GM19240 (cell line): ENCODE results near the gene BMPR1B.
"Not testable (repeated sequence)": the region's sequence is repeated elsewhere in the genome, so short reads cannot be mapped to it uniquely, and the experiment has no call there.

ENCODE experiments used
- DNase-seq: peaks from one replicate; pipeline ENCODE4 v3.0.0; 2011; ENCODE audit warnings: low spot score; ENCODE audit not compliant: insufficient read length

Gene BMPR1B

DNA sequence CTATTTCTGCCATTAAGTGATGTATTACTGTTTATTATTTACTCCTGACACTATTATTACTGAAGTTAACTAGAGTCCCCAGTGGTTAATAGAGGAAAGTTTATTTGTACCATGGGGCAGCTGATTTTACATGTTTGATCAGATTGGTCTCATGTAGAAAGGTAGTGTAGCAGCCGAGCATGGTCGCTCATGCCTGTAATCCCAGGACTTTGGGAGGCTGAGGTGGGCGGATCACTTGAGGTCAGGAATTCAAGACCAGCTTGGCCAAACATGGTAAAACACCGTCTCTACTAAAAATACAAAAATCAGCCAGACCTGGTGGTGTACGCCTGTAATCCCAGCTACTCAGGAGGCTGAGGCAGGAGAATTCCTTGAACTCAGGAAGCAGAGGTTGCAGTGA is 74.6 kb downstream of the BMPR1B start:
- DNase-seq: not testable (repeated sequence)

DNA sequence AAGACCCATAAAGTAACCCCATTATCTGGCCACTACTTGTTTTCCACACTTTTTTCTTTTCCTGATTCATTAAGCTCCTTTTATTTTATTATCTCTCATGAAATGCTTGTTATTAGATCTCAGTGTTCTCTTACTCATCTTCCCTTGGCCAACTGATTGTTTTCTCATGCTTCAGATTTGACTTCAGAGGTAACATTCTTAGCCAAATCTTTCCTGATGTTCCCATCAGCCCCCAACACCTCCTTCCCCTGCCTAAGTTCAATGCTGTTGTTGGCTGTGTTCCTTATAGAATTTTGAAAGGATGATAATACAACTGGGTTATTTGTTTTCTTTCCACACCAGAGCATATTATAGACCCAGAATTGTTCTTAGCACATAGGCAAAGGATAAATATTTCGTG is 75.6 kb downstream of the BMPR1B start:
- DNase-seq: no peak

DNA sequence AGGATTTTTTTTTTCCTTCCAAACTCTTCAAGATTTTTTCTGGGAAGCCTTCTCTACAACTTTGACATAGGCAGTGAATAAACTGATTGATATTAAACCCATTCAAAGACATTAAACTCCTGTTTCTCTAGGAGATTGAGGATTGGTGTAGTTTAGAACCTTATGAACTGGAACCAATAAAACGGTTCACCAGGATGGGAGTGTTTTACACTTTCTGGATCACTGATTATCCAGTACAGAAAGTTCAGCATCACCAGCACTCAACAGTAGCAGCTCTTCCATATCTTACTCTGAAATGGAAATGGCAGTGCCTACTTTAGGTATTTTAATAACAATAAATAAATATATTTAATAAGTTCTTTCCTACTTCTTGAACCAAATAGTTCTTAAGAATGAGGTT is 76.7 kb downstream of the BMPR1B start:
- DNase-seq: no peak

DNA sequence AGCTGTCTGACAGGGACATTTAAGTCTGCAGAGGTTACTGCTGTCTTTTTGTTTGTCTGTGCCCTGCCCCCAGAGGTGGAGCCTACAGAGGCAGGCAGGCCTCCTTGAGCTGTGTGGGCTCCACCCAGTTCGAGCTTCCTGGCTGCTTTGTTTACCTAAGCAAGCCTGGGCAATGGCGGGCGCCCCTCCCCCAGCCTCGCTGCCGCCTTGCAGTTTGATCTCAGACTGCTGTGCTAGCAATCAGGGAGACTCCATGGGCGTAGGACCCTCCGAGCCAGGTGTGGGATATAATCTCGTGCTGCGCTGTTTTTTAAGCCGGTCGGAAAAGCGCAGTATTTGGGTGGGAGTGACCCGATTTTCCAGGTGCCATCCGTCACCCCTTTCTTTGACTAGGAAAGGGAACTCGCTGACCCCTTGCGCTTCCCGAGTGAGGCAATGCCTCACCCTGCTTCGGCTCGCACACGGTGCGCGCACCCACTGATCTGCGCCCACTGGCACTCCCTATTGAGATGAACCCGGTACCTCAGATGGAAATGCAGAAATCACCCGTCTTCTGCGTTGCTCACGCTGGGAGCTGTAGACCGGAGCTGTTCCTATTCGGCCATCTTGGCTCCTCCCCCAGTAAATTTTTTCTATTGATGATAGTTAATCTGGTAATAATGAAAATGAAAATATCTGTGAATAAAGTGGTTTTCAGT is 83.6 kb downstream of the BMPR1B start:
- DNase-seq: not testable (repeated sequence)

DNA sequence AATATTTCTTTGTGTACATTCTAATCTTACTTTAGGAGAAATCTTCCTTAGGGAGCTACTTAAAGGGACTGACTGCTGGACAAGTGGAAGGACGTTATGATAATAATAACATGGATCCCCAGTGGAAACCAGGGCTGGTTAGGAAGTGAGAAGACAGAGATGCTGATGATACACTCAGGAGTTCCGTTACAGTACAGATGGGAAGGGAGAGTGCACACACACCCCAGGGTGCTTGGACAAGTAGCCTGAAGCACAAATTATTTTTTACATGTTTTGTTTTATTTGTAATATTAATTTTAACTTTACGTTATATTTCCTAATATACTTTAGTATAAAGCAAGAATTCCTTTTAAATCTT is 84.1 kb downstream of the BMPR1B start:
- DNase-seq: no peak

DNA sequence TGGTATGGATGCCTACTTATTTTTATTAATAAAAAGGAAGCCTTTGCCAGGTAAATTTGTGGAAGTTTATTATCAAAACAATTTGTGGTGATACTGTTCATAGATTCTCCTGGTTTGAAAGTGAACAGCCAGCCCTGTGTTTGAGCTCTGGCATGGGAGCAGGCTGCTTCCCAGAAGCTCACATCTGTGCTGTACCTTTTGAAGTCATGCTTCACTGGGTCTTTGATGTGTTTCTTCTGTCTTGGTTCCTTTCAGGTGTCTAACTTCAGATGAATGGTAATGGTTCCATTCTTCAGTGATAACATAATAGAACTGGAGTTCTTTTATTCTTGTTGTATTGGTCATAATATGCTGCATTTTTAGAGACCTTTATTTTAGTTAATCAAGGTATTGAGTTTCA is 85.5 kb downstream of the BMPR1B start:
- DNase-seq: no peak

DNA sequence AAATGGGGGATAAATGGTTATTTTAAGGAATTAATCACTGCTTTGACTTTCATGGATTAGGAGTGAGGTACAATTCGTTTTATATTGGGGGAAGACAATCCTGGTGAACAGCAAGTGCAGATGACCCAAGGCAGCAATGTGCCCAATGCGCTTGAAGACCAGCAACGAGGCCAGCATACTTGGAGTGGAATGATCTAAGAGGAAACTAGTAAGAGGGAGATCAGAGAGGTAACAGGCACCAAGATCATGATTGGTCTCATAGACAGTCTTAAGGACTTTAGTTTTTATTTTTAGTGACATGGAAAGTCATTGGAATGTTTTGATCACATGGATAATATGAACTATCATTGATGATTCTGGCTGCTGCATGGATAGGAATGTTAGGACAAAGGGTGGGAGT is 90.6 kb downstream of the BMPR1B start:
- no peak for DNase-seq

DNA sequence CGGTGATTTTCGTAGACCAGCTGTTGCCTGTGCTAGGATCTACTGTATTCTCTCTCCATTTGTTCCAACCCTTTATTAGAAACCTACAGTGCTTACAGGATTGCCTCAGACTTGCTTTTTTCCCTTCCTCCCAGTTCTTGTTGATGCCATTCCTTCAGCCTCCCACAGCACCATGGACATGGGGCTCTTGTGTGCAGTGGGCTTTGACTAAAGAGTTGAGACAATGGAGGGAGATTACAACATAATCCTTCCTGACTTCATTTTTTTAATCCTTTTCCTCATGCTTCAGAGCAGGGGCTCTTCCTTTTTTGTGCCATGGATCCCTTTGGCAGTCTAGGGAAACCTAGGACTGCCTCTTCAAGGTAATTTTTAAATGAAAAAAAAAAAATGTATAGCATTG is 92.1 kb downstream of the BMPR1B start:
- DNase-seq: no peak

DNA sequence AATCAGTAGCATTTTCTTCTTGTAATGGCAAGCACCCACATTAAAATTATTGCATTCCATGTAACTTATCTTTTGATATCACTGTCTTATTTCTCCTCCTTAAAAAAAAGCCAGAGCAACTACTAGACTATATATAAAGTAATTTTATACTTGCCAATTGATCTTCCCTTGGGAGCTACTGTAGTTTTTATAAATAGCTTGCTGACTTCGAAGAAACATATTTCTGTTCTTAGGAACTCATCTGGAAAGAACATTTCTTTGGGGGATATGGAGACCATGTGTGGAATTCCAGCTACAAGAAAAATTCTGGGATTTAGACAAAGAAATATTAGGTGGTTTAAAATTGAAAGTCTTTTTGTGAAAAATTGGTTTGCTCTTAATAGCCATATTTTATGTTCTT is 94.9 kb downstream of the BMPR1B start:
- DNase-seq: no peak

DNA sequence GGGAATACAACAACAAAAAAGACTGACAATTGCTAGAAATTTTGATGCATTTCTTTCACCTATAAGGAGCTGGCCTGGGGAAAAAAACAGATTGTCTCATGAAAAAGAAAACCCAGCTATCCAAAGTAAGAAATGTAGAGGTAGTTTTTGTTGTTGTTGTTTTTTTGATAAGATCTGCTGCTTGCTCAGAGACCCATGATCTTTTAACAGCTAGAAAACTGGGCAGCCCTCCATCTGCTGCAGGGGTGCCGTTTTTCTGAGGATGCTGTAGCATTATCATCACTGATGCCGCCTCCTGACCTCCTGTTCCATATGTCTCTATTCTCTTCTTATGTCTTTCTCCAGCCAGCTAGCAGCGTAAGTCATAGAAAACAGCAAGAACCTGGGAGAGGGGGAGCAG is 98.3 kb downstream of the BMPR1B start:
- no peak for DNase-seq

DNA sequence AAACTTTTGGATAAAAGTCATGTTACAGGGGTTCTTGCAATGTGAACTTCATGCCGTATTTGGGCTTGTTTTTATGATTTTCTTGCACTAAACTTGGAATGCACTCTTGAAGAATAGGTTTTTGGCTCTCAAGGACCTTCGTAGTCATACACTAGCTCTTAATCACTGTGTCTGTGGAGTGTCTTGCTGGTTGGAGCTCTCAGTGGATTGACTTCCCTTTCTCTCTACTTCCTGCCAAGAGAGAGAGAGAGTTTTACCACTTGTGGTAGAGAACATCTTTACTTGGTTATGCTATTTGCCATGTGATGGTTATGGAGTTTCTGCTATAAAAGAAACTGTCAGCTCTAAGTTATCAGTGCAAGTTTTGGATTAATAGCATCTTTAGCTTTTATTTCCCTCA is 112.4 kb downstream of the BMPR1B start:
- DNase-seq: no peak

DNA sequence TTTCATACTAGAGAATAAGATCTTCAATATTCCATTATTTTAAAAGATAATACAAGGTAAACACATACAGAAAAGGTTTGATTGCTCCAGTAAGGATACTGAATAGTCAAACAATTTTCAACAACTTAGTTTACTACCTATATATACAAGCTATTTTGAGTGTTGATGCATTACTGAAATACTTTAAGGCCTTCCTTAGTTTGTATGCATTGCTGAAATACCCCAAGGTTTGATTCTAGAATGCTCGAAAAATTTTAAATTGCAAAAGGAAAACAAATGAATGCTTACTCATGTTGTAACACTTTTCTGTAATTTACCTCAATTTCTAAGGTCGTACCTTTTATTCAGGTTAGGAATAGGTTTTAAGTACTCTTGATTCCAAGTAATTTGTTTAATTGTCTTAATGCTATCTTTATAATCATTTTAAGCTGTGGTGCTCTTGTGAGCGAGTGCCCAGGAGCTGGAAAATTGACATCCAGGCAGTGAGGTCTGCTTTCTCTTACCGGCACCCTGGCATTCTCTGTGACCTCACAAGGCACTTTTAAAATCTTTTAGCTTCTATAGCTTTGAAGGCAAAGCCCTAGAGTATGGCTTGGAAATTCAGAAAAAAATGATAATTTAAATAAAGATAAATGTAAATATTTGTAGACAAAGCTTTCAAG is 114.0 kb downstream of the BMPR1B start:
- no peak for DNase-seq

DNA sequence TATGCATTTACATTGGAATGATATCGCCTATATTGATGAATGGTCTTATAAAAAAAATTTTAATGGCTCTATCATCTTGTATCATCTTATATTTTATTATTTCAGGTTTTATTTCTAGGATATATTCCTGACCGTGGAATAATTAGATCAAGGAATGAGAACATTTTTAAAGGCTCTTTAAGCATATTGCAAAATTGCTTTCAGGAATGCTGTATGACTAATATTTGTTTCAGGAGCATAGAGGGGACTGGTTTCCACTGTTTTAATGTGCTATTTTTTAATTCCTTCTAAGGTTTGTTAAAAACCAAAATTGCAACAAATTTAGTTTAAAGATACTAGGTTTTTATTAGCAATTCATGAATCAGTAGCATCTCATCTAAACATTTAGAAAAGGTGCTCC is 120.2 kb downstream of the BMPR1B start:
- no peak for DNase-seq

DNA sequence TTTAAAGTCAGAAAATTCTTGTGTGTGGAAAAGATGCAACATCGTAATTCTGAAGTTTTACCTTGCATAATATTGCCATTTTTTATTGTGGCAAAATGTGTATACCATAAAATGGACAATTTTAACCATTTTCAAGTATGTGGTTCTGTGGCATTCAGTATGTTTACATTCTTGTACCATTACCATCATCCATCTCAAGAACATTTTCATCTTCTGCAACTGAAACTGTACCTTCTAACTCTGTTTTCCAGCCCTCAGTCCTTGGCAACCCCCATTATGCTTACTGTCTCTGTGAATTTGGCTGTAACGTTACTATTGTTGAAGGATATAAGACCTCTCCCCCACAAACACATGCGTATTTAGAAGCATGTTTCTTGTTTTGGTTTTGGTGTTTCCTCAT is 123.2 kb downstream of the BMPR1B start:
- DNase-seq: no peak

DNA sequence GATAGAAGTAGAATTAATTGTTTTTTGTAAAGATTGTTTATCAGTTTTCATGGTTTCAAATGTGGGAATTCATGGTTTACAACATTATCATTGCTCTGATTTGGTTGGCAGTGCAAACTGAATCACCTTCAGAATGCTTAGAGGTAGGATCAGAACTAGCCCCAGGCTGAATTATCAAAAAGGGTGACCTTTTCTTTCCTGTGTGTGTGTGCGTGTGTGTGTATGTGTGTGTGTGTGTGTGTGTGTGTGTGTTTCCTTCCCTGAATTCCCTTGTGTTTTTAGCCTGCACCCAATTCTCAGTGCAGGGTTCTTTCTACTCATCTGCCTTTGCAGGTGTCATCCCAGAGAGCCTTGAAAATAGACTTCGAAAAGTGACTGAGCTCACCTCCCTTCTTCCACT is 125.0 kb downstream of the BMPR1B start:
- DNase-seq: no peak

DNA sequence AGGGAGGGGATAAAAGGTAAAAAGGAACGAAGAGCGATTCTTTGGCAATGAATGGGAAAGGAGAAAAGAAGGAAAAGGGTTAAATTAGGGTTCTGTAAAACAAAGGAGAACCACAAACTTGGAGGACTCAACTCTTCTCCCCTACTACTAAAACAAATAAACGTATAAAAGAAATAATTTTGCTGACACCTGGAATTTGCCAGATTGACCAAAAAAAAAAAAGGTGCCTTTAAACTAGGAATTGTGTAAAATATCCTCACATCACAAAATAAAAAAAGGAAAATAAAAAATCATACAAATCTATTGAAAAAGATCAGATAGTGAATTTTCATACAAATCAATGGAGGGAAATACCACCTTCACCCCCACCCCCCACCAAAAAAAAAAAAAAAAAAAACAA is 129.3 kb downstream of the BMPR1B start:
- DNase-seq: no peak

DNA sequence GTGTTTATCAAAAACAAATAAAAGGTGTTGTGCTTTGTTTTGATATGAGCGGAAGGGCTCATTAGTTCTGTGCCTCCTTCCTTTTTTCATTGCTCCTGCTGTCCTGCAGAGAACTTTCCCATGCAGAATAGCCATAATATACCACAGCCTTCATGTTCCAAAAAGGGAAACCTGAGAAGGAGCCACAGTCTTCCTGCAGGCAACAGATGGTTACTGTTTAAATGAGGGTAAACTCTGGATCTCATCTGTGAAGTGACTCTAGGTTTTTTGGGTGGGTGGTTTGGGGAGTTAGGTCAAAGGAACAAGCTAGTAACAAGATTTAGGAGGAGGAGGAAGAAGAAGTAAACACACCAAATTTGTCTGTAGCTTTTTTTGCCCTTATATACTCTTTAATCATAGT is 131.8 kb downstream of the BMPR1B start:
- DNase-seq: no peak

DNA sequence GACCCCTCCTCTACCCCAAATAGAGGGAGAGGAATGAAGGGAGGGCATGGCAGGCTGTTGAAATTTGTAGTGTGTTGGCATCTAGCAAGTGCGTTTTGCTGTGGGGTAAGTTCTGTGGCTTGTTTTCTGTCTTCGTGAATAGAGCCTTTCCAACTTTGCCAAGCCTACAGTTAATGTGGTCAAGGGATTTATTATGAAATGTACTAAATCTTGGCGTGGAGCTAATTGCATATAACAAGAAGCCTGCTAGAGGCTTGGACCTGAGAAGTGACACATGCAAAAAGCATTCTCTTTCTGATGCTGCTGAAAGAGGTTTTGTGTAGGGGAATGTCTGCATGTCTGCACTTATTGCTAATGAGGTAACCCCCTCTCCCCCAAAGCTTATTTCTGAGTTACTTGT is 132.2 kb downstream of the BMPR1B start:
- DNase-seq: no peak

DNA sequence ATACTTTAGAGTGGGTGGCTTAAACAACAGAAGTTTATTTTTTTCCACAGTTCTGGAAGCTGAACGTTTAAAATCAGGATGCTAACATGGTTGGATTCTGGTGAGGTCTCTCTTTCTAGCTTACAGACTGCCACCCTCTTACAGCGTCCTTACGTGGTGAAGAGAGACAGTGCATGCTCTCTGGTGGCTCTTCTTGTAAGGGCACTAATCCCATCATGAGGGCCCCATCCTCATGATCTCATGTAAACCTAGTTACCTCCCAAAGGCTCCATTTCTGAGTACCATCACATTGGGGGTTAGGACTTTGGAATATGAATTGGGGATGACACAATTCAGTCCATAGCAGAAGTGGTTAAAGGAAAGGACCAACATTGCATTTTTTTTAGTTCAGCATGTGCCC is 132.8 kb downstream of the BMPR1B start:
- DNase-seq: no peak

DNA sequence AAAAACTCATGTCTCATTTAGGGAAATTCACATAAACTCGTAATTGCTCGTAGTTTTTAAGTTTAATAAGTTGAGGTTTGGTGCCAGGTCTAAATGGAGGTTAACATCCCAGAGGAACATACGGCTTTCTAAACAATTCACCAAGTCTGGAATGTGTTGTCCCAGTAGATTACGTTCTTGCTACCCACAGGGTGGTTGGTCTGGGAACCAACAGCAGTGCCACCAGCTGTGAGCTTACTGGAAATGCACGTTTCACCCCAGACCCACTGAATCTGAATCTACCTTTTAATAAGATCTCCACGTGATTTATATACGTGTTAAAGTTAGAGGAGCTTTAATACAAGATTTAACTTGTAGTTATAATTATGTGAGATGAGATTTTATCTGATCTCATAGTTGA is 134.3 kb downstream of the BMPR1B start:
- no peak for DNase-seq

DNA sequence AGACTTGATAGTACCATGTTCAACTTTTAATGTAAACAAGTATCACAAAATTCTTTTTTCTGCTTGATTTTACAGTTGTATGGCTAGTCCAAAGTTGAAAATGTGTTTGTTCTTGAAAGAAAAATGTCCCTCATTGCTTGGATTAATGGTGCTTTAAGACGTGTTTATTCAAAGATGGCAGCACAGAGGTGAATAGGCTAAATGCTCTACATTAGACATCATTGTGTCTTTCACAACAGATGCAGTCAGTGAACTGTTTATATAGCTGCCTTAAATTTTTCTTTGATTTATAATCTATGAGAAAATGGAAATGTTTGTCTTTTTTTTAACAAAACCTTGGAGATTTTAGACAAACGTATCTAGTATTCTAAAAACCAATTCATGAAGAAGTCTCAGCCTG is 137.3 kb downstream of the BMPR1B start:
- DNase-seq: no peak

DNA sequence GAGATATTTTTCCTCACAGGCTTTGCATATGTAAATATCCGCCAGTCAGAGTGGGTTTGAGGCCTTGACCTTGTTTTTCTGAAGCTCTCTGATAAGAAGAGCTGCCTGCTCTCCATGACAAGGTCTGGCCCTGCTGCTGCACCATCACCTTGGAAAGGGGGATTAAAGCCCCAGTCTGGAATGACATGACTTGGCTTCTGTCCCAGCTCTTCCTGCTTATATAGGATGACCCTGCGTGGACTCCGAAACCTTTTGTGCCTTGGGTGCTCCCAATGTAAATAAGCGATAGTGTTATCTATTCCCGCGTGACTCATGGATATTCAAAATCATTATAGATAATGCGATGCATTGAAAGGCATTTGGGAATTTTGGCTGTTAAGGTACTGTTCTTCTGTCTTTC is 139.3 kb downstream of the BMPR1B start:
- no peak for DNase-seq

DNA sequence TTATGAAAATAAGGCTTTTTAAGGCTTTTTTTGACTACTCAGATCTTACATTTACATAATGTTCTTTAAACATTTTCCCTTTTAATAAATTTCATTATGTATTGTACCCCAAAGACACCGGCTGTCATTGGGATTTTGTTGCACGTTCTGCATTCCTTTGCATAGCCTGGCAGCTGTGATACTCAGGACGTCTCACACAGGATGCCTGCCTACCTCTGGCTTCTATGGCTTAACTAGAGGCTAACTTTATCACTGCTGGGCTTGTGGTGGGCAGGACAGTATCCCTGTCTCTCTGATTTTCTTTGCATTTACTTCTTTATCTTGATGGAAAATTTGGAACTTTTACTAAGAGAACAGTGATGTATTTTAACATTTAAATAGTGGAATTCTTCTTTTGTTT is 147.8 kb downstream of the BMPR1B start:
- DNase-seq: no peak

DNA sequence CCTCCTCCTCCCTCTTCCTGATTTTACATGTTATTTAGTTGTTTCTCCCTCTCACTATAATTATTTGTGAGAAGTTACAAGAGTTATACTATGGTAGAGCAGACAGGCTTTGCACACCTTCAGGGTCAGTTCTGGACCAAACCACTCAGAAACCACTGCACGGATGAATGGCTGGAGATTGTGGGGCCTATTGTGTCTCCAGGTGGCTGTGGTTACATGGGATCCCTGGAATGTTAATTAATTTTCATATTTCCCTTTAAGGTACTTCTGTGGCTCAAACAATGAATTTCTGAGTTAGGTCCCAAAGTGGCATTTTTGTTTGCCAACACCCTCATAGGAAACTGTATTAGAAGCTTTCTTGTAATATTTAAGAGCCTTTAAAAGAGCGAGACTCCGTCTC is 151.9 kb downstream of the BMPR1B start:
- no peak for DNase-seq
